HepG2 (cell line): ENCODE measurements around the gene EDNRA.

ENCODE experiments used
- EED ChIP-seq: sonication (generic); formaldehyde crosslinking; IDR thresholded peaks from 2 replicates; pipeline ENCODE4 v1.5.0; 2020; ENCODE audit warnings: mild to moderate bottlenecking, missing genetic modification reagents
- EZH2 ChIP-seq: conservative IDR thresholded peaks from 2 replicates; pipeline ENCODE4 v1.6.1; 2012; ENCODE audit warnings: mild to moderate bottlenecking, low read depth, low read length, moderate library complexity
- FOSL1 ChIP-seq: sonication (generic); formaldehyde crosslinking; IDR thresholded peaks from 2 replicates; pipeline ENCODE4 v1.9.0; 2021; ENCODE audit warnings: missing genetic modification reagents, borderline replicate concordance
- HNRNPLL ChIP-seq: fragments of 200-400 bp; formaldehyde crosslinking; IDR thresholded peaks from 2 replicates; pipeline ENCODE4 v1.6.1; 2017; ENCODE audit warnings: mild to moderate bottlenecking, low read depth, low read length; ENCODE audit not compliant: poor library complexity, severe bottlenecking
- PHF8 ChIP-seq: sonication (generic); formaldehyde crosslinking; IDR thresholded peaks from 2 replicates; pipeline ENCODE4 v1.5.0; 2020; ENCODE audit warnings: missing genetic modification reagents
- POLR2A ChIP-seq, 2 experiments: IDR thresholded peaks; 2 replicates each; pipeline ENCODE4 v1.6.1; 2011; ENCODE audit warnings: low read depth in 2 of 2, low read length in 2 of 2, mild to moderate bottlenecking in 1 of 2, moderate library complexity in 1 of 2; ENCODE audit not compliant: insufficient read depth in 1 of 2
- PRDM15 ChIP-seq: sonication (generic); formaldehyde crosslinking; IDR thresholded peaks from 2 replicates; pipeline ENCODE4 v1.4.0; 2020; ENCODE audit warnings: missing genetic modification reagents
- RAD21 ChIP-seq: fragments of 450-650 bp; formaldehyde crosslinking; IDR thresholded peaks from 2 replicates; pipeline ENCODE4 v1.5.0; 2020; ENCODE audit warnings: mild to moderate bottlenecking
- TFE3 ChIP-seq: IDR thresholded peaks from 2 replicates; pipeline ENCODE4 v1.6.1; 2016
- ZBTB8A ChIP-seq: sonication (generic); formaldehyde crosslinking; IDR thresholded peaks from 2 replicates; pipeline ENCODE4 v1.4.0; 2020; ENCODE audit warnings: mild to moderate bottlenecking, low read depth, missing genetic modification reagents, borderline replicate concordance
- ZNF274 ChIP-seq: sonication (generic); formaldehyde crosslinking; IDR thresholded peaks from 2 replicates; pipeline ENCODE4 v1.5.1; 2020; ENCODE audit warnings: mild to moderate bottlenecking, missing genetic modification reagents
- ZNF468 ChIP-seq: sonication (generic); formaldehyde crosslinking; IDR thresholded peaks from 2 replicates; pipeline ENCODE4 v1.8.0; 2022; ENCODE audit warnings: mild to moderate bottlenecking, moderate library complexity, missing genetic modification reagents
- ZNF552 ChIP-seq: sonication (generic); formaldehyde crosslinking; IDR thresholded peaks from 2 replicates; pipeline ENCODE4 v1.9.0; 2022; ENCODE audit warnings: missing genetic modification reagents, mild to moderate bottlenecking, borderline replicate concordance
- ZNF564 ChIP-seq: sonication (generic); formaldehyde crosslinking; IDR thresholded peaks from 2 replicates; pipeline ENCODE4 v1.8.1; 2023; ENCODE audit warnings: mild to moderate bottlenecking, missing genetic modification reagents

GRCh38 chr4:147566762-147567161 lies 85.9 kb downstream of the EDNRA start:
- no peak for TF ChIP-seq PHF8 (CRISPR knock-in tag)
- TF ChIP-seq ZNF468 (CRISPR knock-in tag): no peak
- TF ChIP-seq POLR2A (IDR thresholded peaks at IDR 0.05; ENCODE audit: insufficient read depth in 1 of 2, low read depth in 2 of 2, low read length in 2 of 2): no peak
- no peak for TF ChIP-seq ZNF564 (CRISPR knock-in tag)
- no peak for TF ChIP-seq ZBTB8A (CRISPR knock-in tag)
- no peak for TF ChIP-seq FOSL1 (CRISPR knock-in tag)
- TF ChIP-seq EZH2: no peak
- TF ChIP-seq ZNF552 (CRISPR knock-in tag): no peak
- TF ChIP-seq TFE3 (CRISPR knock-in tag): no peak
- no peak for TF ChIP-seq HNRNPLL
- TF ChIP-seq EED: no peak
- TF ChIP-seq RAD21 (CRISPR knock-in tag): no peak
- no peak for TF ChIP-seq PRDM15 (CRISPR knock-in tag)
- TF ChIP-seq ZNF274 (CRISPR knock-in tag): no peak
